ACHN (cell line): Measurements from ENCODE around the gene WNT7B.

ENCODE experiments used
- DNase-seq: peaks from one replicate; pipeline ENCODE4 v3.0.0-alpha.2; 2015
- in situ Hi-C: cut with HindIII; loops from 2 replicates; pipeline ENCODE4 v1.10.0; 2017; ENCODE audit warnings: low sequenced_read_pairs, low pct_ligation_motif_present, low pct_unique_long_range_greater_than_20kb

The WNT7B gene

GRCh38 chr22:45977003-45977411, at the start of gene WNT7B:
TSS of gene WNT7B (minus strand) at chr22:45977162. CDS start at chr22:45976754, 408 bp downstream.
- no peak for DNase-seq
- in situ Hi-C loops: no loop called here

- in situ Hi-C loops: no loop called here
- DNase-seq: no peak
Measured at GRCh38 chr22:46025973-46026898, 49.3 kb upstream of the WNT7B start.

- DNase-seq: no peak
- in situ Hi-C loops: no loop called here
Measured at GRCh38 chr22:46025225-46025972, 48.4 kb upstream of the WNT7B start.

- in situ Hi-C loops: loop anchor here (25.0 kb wide), 1 partner anchor 288 kb away; no protein-coding TSS in a partner anchor
- DNase-seq: no peak
Measured at GRCh38 chr22:46024136-46024840, 47.3 kb upstream of the WNT7B start.

- in situ Hi-C loops: loop anchor here (25.0 kb wide), 1 partner anchor 289 kb away; no protein-coding TSS in a partner anchor
- no peak for DNase-seq
Measured at GRCh38 chr22:46023558-46023981, 46.6 kb upstream of the WNT7B start.

GRCh38 chr22:46022881-46023512, 46.0 kb upstream of the WNT7B start:
- in situ Hi-C loops: loop anchor here (25.0 kb wide), 1 partner anchor 289 kb away; no protein-coding TSS in a partner anchor
- DNase-seq: no peak

GRCh38 chr22:46021577-46021976, 44.6 kb upstream of the WNT7B start:
- in situ Hi-C loops: loop anchor here (25.0 kb wide), 1 partner anchor 291 kb away; no protein-coding TSS in a partner anchor
- DNase-seq: no peak

GRCh38 chr22:46019351-46019750, 42.4 kb upstream of the WNT7B start:
- DNase-seq: no peak
- in situ Hi-C loops: loop anchor here (25.0 kb wide), 1 partner anchor 293 kb away; no protein-coding TSS in a partner anchor

- in situ Hi-C loops: loop anchor here (25.0 kb wide), 1 partner anchor 293 kb away; no protein-coding TSS in a partner anchor
- no peak for DNase-seq
Measured at GRCh38 chr22:46018859-46019258, 41.9 kb upstream of the WNT7B start.

GRCh38 chr22:46017166-46017565, 40.2 kb upstream of the WNT7B start:
- DNase-seq: no peak
- in situ Hi-C loops: loop anchor here (25.0 kb wide), 1 partner anchor 295 kb away; no protein-coding TSS in a partner anchor

- peak; percentile 94 for DNase-seq
- in situ Hi-C loops: loop anchor here (25.0 kb wide), 1 partner anchor 299 kb away; no protein-coding TSS in a partner anchor
Measured at GRCh38 chr22:46013460-46014416, 36.8 kb upstream of the WNT7B start.

- no peak for DNase-seq
- in situ Hi-C loops: loop anchor here (25.0 kb wide), 1 partner anchor 299 kb away; no protein-coding TSS in a partner anchor
Measured at GRCh38 chr22:46012881-46013281, 35.9 kb upstream of the WNT7B start.

- in situ Hi-C loops: loop anchor here (25.0 kb wide), 1 partner anchor 300 kb away; no protein-coding TSS in a partner anchor
- DNase-seq: no peak
Measured at GRCh38 chr22:46012182-46012880, 35.4 kb upstream of the WNT7B start.

- no peak for DNase-seq
- in situ Hi-C loops: loop anchor here (25.0 kb wide), 1 partner anchor 301 kb away; no protein-coding TSS in a partner anchor
Measured at GRCh38 chr22:46011627-46012181, 34.7 kb upstream of the WNT7B start.

- DNase-seq: no peak
- in situ Hi-C loops: loop anchor here (25.0 kb wide), 1 partner anchor 301 kb away; no protein-coding TSS in a partner anchor
Measured at GRCh38 chr22:46010951-46011626, 34.1 kb upstream of the WNT7B start.
